Occipital lobe (tissue), 2 donors: Measurements from ENCODE around the gene IL23A. TPM values are rescaled to one million over a fixed set of nuclear protein-coding genes. Genes with fewer than 3 reads are reported as not detected.
A peak's percentile ranks its signal among the peaks of the same experiment; 100 is the strongest.
"Not testable (repeated sequence)": the region's sequence is repeated elsewhere in the genome, so short reads cannot be mapped to it uniquely, and the experiment has no call there.

Source experiments
- DNase-seq: peaks from one replicate; lab custom pipeline; 2025; lab: John Stamatoyannopoulos, UW
- total RNA-seq: library from RNA; depleted of rRNA; stranded (reverse); fragments of >200 nt; gene quantifications from one replicate; pipeline ENCODE4 v1.2.3, GENCODE V29; 2014

IL23A gene
- total RNA-seq, 1 donor from 2014 or later: not detected

DNA sequence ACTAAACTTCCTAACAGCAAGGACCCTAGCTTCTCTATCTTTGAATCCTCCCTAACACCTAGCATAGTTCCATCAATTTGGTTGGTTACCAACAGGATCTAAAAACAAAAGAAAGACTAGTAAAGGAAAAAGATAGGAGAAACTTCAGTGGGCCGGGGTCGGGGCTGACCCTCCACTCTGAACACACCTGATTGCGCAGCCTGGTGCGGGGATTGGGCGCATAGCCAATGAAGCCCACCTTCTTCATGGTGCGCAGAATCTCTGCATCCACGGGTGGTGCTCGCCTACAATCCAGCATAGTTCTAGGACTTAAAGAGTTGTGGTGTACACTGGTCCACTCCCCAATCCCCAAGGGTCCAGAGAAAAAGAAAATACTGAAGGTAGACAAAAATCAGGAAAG, 12.6 kb upstream of the IL23A start:
- DNase-seq: no peak

DNA sequence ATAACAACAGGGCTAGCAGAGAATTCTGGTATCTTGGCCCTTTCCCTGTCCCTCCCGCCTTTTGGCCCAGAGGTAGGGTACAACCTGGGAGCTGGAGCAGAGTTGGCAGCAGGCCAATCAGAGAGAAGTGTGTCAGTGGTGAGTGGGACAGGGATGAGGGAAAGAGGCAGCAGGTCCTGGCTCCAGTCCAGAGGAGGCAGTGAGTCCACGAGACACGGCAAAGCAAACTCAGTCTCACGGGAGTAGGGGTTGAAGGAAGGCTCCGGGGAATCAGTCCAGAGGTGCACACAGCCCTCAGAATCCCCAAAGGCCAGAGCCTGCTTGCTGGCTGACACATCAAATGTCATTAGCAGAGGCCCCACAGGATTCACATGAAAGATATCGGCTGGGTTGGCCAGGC, 12.2 kb upstream of the IL23A start:
- no peak for DNase-seq

DNA sequence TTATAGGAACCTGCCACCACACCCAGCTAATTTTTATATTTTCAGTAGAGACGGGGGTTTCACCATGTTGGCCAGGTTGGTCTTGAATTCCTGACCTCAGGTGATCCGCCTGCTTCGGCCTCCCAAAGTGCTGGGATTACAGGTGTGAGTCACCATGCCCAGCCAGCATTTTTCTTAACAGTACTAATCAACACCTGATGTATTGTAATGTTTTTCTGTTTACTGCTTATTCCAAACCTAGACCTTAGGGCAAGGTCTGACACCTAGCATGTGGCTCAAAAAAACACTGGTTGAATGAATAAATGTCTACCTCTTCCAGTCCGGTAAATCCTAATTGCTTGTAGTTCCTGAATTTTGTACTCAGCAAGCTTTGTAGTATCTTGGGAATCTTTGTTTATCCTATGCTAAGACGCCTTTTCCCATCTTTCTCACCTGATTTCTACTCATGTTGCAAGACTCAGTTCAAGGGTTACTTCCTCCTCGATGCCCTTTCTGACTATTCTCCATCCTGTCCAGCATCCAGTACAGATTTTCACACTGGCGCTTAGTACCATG, 7.7 kb upstream of the IL23A start:
- no peak for DNase-seq

GRCh38 chr12:56332512-56333196, 6.0 kb upstream of the IL23A start:
- no peak for DNase-seq

DNA sequence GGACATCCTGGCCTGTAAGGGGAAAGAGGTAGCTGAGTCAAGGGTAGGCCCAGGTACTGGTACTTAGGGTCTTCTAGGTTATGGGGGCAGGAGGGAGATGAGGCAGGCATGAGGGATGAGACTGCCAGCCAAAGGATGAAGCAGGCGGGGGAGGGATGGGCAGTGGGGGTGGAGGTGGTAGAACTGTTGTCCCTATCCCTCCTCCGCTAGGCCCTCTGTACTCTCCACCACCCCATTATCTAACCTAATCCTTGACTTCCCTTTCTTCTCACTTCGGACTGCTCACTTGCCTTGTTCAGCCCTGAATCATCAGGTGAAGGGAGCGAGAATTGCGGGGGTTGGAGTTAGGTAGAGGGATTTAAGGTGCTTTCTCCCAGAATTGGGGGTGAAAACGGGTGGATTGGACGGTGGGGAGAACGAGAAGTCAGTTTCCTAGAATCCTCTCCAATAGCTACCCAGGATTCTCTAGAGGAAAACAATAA, 5.4 kb upstream of the IL23A start:
- no peak for DNase-seq

GRCh38 chr12:56333679-56334489, 4.8 kb upstream of the IL23A start, which contains the start of gene PAN2:
Gene PAN2 (minus strand): TSS chr12:56334000. CDS start chr12:56333094, 906 bp downstream.
- peak; percentile 90 for DNase-seq

DNA sequence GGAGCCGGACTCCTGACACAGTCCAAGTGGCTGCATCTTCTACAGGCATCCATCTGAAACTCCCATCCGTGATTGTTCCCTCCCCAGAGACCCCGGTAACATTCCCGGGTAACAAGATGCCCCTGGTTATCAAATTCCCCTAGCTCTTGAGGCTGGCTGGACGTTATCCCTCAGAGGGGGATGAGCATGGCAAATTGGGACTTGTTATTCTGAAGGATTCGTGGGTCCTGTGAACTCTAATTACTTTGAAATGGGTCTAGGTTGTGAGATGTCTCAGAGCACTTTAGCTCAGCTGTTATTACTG, 4.2 kb upstream of the IL23A start:
- no peak for DNase-seq

DNA sequence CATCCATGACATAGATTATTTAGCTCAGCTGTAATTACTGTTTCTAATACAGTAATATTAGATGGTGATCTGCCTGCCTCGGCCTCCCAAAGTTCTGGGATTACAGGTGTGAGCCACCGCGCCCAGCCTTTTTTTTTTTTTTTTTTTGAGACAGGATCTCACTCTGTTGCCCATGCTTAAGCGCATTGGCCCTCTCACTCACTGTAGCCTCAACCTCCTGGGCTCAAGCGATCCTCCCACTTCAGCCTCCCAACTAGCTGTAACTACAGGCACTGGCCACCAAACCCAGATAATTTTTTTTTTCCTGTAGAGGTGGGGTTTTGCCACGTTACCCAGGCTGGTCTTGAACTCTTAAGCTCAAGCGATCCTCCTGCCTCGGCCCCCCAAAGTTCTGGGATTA, 3.2 kb upstream of the IL23A start:
- DNase-seq: not testable (repeated sequence)

DNA sequence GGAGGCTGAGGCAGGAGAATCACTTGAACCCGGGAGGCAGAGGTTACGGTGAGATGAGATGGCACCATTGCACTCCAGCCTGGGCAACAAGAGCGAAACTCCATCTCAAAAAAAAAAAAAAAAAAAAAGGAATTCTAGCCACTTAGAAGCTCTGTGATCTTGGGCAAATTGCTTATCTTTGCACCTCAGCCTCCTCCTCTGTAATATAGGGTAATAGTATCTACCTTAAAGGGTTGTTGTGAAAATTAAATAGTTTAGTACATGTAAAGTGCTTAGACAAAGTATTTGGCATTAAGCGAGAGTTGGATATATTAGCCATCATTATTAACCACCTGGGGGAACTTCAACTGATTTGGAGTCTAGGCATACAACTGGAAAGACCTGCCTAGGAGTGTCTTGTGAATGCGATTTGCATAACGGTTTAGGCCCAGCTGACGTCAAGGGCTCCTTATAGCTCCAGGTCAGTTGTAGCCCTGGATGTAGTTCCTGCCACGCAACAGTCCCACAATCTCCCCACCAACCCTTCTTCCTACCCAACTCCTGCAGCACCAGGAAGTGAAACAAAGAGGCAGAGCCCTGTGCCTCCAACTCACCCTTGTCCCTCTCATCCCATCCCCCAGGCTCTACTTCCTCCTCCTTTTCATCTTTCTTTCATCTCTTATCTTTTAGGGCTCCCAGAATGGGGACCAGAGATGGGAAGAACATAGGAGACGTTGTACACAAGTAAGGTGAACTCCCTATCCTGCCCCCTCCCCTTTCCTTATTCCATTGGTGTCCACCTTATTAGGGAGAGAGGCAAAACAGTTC, 2.1 kb upstream of the IL23A start:
- no peak for DNase-seq

DNA sequence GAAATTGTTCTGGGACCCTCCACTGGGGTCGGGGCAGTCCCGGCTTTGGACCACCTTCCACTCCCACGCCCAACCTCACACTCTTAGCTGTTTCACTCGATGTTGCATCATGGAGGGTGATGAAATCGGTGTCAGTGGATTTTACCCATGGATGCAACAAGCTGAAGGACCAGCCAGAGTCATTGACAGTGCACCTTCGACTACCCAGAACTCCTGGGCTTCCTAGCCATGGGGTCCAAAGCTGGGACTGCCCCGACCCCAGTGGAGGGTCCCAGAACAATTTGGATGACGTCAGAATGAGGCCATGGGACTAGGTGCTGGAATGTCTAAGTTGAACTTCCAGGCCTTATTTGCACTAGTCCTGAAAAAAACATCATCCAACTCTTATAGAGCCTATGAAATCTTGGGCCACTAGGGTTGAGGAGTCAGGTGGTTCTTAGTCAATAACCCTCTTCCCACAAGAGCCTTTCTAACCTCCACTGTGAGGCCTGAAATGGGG, 882 bp upstream of the IL23A start:
- DNase-seq: no peak

DNA sequence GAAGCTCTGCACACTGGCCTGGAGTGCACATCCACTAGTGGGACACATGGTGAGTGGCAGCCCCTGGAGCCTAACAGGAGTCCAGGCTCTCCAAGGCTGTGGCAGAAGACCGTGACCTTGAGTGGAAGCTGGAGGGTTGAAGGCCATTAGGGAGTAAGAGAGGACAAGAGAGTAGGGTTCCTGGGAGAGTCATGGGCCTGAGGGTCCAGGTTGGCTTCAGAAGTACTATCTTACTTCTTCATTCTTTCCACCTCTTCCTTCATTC, 406 bp downstream of the IL23A start:
- DNase-seq: no peak

DNA sequence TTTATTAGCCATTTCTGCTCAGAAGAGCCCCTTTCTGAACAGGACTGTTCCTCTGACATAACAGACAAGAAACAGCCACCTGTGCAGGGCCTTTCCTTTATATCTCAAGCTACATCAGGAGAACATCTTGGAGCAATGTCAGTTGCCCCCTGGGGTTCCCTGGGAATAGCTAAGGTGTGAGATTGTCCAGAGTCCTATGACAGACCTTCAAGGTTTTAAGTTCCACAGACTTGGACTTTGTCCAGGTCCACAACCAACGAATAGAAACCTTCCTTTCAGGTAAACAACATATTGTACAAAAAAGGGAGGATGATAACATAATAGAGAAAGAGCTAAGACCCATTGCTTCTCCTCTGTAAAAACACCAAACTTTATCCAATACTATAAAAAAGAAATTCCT, 2.9 kb downstream of the IL23A start:
- no peak for DNase-seq

GRCh38 chr12:56342290-56342689, 3.6 kb downstream of the IL23A start:
- not testable (repeated sequence) for DNase-seq

- no peak for DNase-seq
Measured at GRCh38 chr12:56346675-56347074, 8.0 kb downstream of the IL23A start.

GRCh38 chr12:56347255-56347654, 8.6 kb downstream of the IL23A start:
- not testable (repeated sequence) for DNase-seq

DNA sequence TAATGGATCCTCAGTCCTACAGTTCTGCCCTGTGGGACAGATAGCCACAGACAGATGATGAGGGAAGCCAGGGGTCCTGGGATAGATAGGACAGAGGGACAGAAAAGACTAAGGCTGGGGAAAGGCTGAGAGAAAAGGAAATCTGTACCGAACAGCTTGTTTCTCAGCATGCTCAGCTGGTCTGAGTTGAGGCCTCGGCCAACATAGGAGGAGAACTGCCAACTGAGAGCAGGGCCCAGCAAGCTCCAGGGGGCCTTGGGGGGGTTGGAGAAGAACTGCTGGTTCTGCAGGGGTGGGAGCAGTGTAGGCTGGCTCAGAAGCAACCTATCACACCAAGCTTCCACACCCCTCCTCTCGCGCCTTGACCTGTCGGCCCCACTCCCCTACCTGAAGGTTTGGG, 10.1 kb downstream of the IL23A start:
- DNase-seq: no peak

DNA sequence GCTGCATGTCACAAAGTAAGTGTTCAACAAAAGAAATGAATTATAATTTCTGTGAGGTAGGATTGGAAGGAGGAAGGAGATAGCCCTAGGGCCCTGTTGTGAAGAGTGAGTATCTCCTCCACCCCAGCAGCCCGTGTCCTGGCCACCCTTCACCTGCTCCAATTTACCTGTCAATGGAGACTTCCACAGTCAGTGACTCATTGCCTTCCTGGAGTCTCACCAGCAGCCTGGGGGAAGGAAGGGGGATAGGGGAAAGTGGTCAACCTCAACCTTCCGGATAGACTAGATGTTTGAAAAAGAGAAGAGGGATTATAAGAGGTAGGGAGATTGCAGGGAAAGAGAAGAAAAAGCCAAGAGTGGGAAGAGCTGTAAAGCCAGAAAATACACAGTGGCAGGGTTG, 12.0 kb downstream of the IL23A start:
- DNase-seq: no peak

DNA sequence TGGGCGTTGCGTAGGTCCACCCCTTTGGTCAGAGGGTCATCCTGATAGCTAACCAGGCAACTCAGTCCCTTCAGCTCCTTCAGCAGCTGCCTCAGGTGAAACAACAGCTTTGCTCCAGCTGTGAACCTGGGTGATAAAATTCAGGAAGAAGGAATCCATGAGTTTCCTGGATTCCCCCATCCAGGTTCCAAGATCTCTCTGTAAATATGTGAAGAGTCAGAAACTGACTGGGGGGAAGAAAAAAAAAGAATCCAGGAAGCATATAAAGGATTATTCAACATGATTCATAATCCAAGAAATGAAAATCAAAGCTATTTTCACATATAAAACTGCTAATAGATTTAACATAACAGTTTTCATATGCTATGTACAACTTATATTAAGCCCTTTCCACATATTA, 12.6 kb downstream of the IL23A start:
- no peak for DNase-seq

DNA sequence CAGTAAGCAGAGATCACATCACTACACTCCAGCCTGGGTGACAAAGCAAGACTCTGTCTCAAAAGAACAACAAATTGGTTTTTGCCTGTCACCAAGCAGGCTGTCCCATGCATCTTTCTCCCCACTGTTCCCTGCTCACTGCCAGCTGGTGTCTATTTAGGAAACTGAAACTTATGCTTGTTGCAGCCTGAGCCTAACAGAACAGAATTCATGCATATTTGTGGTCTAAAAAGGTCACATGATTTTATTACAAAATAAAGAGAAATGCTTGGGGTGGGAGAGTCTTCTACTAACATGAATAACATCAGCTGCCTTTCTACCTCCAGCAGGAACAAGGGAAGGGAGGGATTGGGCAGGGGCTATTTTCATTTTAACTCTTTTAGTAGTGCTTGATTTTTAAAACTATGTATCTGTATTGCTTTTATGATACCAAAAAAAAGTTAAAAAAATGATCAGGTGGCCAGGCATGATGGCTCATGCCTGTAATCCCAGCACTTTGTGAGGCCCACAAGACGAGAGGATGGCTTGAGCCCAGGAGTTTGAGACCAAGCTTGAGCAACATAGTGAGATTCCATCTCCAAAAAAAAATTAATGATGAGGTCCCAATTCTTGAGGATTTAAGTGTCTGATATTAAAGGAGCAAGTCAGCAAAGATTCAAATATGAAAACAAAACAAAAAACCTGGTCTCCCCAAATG, 20.3 kb downstream of the IL23A start:
- peak; percentile 44 for DNase-seq

DNA sequence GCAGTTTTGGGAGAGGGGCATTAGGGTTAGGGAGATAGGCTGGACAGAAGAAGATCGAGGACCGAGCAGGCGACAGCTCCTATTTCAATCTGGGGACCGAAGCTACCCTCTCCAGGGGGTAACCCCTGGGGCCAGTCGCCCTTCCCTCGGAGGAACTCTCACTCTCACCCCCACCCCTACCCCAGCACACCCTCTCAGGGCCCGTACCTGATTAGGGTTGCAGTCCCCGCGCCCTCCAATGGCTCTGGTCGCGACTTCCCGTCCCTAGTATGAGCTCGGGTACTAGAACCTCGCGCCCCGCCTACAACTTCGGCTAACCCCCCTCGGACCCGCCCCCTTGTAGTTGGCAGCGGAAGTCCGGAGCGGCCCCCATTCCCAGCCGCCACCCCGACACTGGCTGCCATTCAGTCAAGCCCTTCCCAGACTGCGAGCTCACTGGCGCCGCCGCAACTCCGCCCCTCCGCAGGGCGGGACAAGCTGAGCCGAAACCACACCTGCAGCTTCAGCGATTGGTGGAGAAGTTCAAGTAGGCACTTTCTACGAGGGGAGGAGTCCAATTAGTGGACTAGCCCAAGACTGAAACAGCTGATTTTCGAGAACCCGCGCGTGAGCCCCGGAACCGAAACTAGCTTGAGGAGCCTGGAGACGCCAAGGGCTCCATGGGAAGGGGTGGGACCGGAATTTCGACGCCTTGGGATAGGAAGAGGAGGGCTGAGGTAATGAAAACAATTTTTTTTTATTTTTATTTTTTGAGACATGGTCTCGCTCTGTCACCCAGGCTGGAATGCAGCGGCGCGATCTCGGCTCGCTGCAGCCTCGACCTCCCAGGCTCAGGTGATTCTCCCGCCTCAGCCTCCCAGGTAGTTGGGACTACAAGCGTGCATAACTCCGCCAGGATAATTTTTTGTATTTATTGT, 21.4 kb downstream of the IL23A start, which contains the start of gene STAT2:
TSS of gene STAT2 (minus strand) at position 257 of the 917 bp plus-strand sequence. CDS start 3,536 bp downstream, outside the sequence.
- DNase-seq: peak; percentile 100
